Amygdala (tissue), 56 donors: ENCODE results near the gene PROX1.

Source experiments
- DNase-seq, 56 donors: peaks; one replicate each; lab custom pipeline; 2025; lab: John Stamatoyannopoulos, UW

Gene PROX1, protein sequence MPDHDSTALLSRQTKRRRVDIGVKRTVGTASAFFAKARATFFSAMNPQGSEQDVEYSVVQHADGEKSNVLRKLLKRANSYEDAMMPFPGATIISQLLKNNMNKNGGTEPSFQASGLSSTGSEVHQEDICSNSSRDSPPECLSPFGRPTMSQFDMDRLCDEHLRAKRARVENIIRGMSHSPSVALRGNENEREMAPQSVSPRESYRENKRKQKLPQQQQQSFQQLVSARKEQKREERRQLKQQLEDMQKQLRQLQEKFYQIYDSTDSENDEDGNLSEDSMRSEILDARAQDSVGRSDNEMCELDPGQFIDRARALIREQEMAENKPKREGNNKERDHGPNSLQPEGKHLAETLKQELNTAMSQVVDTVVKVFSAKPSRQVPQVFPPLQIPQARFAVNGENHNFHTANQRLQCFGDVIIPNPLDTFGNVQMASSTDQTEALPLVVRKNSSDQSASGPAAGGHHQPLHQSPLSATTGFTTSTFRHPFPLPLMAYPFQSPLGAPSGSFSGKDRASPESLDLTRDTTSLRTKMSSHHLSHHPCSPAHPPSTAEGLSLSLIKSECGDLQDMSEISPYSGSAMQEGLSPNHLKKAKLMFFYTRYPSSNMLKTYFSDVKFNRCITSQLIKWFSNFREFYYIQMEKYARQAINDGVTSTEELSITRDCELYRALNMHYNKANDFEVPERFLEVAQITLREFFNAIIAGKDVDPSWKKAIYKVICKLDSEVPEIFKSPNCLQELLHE

DNA sequence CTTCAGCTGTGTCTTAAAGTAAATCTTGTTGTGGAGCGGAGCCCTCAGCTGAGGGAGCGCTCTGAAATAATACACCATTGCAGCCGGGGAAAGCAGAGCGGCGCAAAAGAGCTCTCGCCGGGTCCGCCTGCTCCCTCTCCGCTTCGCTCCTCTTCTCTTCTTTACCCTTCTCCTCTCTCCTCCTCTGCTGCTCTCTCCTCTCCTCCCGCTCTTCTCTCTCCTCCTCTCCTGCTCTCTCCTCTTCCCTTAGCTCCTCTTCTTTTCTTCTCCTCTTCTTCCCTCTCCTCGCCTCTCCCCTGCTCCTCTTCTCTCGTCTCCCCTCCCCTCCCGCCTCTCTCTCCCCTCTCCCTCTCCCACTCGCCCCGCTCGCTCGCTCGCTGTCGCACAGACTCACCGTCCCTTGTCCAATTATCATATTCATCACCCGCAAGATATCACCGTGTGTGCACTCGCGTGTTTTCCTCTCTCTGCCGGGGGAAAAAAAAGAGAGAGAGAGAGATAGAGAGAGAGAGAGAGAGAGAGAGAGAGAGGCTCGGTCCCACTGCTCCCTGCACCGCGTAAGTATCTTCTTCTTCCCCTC is at the start of gene PROX1:
TSS of gene PROX1 (plus strand) at position 47 of the 580 bp plus-strand sequence. CDS start 8,563 bp downstream, outside the sequence.
- DNase-seq = peak in 8 of 56 donors; percentile 29 to 74 (median 67)

DNA sequence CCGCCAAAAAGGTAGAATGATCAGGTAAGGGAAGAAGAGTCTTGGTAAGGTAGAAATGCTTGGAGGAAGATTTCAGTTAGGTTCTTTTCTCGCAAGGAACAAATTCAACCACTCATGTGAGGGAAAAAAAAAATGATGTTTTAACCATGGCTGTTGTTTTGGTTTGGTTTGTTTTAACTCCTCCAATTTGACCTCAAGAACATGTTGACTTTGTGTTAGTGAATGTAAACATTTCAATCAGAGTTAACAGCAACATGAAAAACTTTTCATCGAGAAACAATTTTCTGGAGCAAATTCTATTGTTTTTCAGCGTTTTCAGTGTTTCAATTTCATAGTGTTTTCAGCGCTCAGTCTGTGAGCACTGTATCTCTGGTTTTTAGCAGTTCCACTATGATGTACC is 49.0 kb upstream of the PROX1 start:
- DNase-seq = no peak

DNA sequence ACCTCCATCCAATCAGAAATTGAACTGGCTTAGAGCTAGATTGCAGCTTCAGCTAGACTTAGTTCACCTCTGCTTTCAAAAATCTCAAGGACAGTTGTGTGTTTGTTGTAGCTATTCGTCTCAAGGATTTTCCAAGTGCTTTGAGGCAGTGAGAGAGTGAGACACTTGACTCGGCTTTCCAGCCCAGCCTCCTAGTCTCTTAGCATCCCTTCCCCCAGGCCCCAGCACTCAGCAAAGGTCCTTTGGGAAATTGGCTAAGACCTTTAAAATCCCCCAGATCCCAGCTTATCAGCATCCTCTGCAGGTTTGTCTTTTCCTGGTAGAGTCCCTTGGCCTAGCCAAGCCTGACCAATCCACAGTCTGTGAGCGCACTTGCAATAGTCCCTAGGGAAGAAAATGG is 47.9 kb upstream of the PROX1 start:
- DNase-seq = no peak

DNA sequence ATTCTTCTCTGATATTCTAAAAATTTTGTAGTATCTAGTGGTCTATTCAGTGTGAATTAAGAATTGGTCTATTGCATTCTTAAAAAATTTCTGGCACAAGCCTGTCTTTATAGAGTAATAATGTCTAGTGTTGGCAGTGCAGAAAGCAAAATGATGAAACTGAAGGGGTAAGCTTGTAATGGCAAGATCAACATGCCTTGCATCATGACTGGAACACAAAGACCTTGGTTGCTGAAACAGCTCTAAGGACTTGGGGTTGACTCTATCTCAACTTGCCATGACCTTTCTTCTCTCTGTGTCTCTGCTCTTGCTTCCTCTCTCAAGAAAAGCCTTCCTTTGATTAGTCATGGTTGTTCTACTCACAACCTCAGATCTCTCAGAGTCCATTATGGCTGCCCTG is 46.8 kb upstream of the PROX1 start:
- DNase-seq = no peak

DNA sequence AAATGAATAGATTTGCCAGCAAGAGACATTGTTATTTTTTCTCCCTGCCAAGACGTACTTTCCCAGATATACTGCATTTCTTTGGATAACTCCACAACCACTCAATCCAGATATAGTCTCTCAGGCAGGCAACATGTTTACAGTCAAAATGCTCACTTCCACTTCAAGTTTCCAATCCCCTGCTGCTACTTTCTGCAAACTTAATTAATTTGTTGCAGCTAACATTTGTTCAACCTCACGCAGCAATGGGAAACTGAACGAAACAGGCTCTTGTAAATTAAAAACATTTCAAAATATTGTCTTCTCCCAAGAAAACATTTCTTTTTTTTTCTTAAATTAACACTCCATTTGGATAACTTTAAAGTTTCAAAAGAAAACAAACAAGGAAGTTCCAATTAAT is 45.7 kb upstream of the PROX1 start:
- no peak for DNase-seq

DNA sequence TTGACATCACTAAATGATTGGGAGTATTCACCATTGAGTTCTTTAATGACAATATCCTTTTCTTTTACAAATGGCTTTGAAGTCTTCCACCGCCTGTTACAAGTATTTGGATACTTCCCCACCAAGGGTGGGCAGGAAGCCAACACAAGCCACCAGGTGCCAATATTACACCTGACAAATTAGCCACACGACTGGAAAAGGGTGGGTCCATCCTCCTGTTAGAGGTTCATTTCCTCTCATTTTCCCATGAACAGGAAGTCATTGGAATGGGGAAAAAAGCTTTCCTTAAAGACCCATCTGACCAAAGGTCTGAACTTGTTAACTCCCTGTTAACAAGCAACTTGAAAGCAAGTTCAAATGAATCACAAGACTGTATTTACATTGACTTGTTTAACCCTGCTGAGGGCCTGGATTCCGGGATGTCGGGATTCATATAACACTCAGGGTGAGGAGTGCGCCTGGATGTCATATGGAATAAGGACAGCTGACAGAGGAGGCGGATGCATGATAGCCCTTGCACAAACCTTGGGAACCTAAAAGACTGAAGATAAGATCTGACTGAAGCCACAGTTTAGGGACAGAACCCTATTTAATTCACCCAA is 40.5 kb upstream of the PROX1 start:
- DNase-seq = no peak

DNA sequence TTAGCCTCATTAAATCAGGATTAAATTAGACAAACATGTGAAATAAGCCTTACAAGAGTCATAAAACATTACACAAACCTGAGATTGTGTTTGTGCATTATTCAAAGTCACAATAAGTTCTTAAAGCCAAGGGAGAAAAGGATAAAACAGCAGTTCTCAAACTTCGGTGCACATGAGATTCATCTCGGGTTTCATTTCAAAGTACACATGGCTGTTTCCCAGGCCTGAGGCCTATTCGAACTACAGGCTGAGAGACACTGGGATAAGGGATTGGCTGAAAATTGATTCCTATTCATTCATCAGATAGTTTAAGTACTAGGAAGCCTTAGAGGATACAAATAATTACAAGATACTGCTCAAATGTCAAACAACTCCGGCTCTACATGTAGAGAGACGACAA is 35.9 kb upstream of the PROX1 start:
- DNase-seq = no peak

DNA sequence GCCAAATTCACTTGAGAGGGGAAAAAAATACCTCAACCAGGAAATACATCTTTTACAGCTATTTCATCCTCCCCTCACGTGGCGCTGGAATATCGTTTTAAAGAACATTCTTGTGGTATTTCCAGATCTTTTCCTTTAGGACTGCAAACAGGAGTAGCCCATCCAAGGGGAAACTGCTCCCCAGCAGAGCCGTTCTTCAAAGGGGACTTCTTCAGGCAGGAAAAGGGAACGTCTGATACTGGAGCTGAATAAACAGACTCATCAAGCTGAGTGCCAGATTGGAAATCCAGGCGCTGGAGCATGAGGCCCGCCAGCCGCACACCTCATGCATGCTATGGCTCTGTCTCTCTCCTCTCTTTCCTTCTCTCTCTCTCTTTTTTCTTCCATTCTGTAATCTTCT is 34.0 kb upstream of the PROX1 start:
- DNase-seq = no peak

DNA sequence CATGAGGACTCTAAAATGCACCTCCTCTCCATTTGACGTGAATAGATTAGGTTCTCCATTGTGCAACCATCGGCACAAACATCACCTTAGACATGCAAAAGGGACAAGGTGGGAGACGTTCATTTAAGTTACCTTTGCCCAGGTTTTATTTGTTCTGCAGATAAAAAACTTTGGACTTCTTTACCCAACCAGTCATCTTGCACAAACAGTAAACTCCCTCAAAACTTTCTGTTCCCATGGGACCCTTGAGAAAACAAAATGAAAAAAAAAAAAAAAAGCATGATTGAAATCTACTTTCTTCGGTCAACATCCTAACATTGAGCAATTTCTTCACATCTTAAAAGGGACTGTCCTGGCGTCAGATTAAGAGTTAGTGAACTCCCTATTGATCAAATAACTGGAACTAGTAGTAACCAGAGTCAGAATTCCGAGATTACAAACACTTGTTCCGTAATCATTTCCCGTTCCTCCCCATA is 31.4 kb upstream of the PROX1 start:
- no peak for DNase-seq

DNA sequence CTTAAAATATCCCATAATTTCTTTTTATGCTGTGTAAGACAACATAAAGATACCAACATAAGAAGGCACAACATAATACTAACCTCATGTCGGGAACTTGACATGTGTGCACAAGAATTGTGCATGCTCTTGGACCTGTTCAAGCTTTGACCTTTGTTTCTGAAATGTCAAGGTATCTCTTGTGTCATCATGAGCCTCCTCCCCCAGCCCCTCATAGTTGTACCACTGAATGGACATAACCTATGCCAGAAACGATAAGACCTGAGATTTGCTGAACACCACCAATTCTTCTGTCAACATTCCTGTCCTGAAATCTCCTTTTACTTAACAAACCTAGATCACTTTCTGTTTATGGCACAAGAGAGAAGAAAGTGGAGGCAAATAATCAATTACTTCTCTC is 29.4 kb upstream of the PROX1 start:
- DNase-seq = no peak

DNA sequence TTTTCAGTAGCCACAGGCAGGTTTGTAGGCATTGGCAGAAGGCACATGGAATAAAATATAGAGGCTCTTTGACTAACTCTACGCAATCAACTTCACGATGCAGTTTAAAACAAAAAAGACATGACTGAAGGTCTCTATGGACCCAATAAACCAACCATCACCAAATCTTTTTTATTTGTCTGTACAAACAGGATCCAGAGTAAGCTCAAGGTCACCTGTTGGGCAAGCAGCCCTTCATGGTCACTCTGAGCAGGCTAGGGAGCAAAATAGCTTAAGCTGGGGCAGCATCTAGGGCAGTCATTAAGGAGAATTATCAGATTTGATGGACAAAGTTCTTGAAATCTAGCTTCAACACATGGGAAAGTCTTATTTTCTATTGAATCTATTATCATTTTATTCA is 26.8 kb upstream of the PROX1 start:
- no peak for DNase-seq

DNA sequence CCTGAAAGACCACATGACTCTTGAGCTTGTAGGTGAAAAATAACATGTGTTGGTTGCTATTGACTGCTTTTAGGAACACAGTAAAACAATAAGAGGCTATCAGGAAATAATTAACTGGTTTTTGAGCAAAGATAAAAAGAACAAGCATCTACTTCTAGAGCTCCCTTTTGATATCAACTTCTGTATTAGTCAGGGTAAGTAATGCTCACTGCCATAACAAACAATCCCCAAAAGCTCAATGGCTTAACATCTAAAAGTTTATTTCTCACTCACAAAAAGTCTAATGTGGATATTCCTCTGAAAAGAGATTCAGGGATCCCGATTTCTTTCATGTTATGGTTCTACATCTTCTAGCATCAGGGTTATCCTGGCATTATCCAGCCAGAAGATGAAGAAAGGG is 25.3 kb upstream of the PROX1 start:
- DNase-seq = no peak

DNA sequence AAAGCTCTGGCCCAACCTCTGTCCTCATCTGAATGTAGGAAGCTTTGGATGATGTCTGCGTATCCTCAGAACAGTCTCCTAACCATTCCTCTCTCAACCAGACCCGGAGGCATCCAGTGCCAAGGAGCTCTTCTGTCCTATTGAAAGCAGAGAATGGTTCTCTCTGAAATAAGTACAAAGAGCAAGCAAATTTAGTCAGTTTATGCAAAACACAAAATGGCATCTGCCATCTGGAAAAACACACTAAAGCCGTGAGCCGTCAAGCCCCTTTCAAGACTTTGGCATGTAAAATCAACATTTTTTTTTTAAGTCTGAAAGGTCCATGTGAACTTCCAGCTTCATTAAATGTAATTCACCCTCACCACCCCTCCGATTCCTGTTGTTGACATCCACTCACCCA is 21.7 kb upstream of the PROX1 start:
- DNase-seq = no peak

DNA sequence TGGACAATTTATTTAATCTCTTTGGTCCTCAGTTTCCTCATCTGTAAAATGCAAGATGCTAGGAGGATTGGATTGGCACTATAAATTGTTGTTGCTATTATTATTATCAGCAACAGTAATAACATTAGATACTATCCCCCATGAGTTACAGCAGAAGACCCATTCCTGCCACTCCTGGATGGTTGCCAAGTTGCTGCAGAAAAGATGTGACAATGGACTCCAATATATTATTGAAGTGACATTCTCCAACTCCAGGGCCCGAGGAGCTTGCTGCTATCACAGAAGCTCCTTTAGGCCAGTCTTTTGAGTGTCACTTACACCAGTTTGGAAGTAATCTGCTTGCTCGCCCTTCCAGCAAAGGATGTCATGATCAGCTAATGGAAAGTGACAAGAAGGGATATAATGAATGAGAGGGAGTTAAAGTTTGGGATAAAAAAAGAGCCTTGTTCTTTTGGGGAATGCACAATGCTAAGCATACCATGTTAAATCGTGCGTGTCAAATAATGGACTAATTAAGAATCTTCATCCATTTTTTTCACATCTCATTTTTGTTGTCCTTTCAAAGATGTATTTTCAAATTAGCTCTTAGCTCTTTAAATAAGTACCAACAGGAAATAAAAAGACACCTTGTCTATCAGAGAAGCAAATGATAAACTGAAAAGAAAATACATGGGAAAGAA is 19.5 kb upstream of the PROX1 start:
- DNase-seq = no peak

DNA sequence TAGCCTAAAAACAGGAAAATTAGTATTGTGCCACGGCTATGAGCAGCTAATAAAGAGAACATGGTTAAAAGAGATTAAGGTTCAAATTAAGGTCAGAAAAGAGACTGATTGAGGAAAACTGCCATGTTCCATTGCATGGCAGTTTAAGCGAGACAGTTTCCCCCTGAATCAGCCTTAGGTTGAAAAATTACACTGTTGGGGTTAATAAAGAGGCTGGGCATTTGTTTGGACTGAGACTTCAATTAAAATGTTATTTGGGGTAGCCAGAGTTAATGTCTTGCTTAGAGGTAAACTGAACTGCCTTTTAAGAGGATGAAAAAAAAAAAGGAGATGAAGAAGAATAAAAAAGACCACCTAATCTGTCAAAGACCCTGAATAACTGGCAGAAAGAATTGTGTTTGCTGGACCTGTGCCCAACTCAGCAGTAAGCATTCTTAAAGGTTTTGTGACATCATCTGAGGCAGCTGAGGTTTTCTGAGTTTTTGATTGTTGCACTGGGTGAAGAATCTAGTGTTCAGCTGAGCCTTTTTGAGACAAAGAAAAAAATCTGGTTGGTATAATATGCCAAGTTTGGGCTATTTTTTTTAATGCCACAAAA is 17.7 kb upstream of the PROX1 start:
- no peak for DNase-seq

DNA sequence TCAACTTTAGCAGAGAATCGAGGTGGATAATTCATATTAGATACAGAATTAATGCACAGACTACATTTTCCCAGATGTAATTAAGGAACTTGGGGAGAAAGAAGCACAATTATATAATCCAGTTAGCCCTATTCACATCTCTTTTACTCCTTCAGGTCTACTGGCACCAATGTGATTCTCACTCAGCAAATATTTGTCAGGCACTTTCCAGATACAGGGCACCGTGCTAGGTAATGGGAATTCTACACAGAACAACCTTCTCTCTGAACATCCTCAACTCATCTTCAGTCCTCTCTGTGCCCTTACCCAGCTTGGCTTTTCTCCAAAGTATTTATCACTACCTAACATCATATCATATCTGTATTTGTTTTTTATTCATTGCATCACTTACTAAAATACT is 15.6 kb upstream of the PROX1 start:
- DNase-seq = no peak

DNA sequence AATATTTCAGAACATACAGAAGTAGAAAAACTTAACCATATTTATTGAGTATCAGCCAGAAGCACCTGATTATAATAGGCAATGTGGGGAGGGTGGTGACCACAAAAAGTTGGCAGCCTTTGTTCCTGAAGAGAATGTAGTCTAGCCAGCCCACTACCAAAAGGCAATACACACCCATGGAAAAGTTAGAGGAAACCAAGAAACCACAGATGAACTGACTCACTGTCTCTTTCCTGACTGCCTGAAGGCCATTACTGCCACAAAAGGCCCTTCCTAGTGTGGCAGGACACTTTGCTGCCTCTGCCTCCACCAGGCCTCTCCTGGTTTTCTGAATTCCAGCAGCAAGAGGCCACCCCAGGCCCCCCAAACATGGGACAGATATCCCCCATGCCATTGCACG is 14.6 kb upstream of the PROX1 start:
- no peak for DNase-seq

DNA sequence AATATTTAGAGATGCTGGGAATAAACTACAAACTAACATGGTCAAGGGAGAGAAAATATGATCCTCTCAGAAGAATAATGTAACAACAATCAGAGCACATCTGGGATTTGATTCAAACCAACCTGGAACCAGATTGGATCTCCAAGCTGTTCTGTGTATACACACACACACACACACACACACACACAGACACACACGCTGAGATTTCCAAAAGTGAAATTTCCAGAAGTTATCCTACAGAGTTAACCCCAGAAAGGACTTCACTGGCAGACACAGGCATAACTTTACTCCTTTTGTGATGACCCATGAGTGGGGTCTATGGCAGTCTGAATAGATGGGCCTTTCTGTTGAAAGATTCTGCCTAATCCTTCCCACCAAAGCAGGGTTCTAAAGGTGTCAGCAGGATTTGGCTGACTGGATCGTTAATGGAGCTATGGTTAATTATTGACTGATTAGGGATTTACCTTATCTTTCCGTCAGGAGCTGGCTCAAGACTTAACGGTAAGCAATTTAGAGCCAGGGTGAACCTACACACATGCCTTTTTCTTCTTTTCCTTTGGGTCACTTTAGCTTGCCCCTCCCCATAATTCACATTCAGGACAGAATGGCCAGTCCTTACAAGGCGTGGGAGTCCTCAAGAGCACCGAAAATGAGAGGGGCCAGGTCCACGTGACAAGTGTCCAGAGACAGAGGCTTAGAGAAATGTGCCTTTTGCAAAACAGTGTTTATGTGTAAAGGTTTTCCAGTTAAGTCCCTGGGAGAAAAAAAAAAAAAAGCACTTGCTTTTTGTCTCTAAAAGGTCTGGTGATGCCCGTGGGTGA is 10.9 kb upstream of the PROX1 start:
- DNase-seq = no peak

DNA sequence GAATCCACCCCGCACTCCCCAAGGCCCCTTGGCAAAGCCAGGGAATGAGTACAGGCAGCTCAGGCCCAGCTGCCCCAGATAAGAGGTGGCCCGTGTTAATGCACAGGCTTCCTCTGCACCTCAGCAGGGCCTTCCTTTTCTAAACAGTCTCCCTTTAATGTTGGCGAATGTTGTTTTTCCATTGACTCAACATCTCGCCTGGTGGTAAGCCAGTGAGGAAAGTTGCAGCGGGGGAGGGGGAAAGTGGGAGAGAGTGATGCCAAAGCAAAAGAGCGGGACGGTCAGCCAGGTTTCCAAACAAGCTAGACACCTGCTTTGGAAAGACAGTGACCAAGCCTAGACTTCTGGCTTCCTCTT is 10.3 kb upstream of the PROX1 start:
- no peak for DNase-seq
